Mononuclear cell (primary cell): Measurements from ENCODE around the gene NOCT. TPM values are rescaled to one million over a fixed set of nuclear protein-coding genes. Genes with fewer than 3 reads are reported as not detected.
"Not testable (repeated sequence)": the region's sequence is repeated elsewhere in the genome, so short reads cannot be mapped to it uniquely, and the experiment has no call there.

ENCODE experiments used
- H3K27me3 ChIP-seq: 2 replicates; pipeline ENCODE4 v1.6.0; 2011; ENCODE audit warnings: low read length, control low read depth; ENCODE audit not compliant: insufficient read depth
- H3K4me1 ChIP-seq: 2 replicates; pipeline ENCODE4 v1.5.1; 2011; ENCODE audit warnings: mild to moderate bottlenecking, low read length, control low read depth; ENCODE audit not compliant: insufficient read depth
- H3K4me3 ChIP-seq: 2 replicates; pipeline ENCODE4 v1.5.1; 2011; ENCODE audit warnings: mild to moderate bottlenecking, low read length, moderate library complexity
- H3K9me3 ChIP-seq: 2 replicates; pipeline ENCODE4 v1.5.1; 2011; ENCODE audit warnings: low read depth, mild to moderate bottlenecking, control low read depth, low read length
- total RNA-seq: library from RNA; depleted of rRNA; stranded (reverse); fragments of >200 nt; gene quantifications from one replicate; pipeline ENCODE4 v1.2.3, GENCODE V29; 2012

The NOCT gene
- total RNA-seq, 1 donor: 69.6 TPM

GRCh38 chr4:139054791-139055505, 39.4 kb downstream of the NOCT start:
- Histone ChIP-seq H3K27me3 (no peaks in the 10 kb centered on the region), H3K4me3 (no peak overlapping the region), H3K9me3 (no peaks in the 10 kb centered on the region), H3K4me1 (no peaks in the 10 kb centered on the region)

GRCh38 chr4:139059026-139059425, 43.4 kb downstream of the NOCT start:
- H3K27me3 ChIP-seq, H3K4me1 ChIP-seq, H3K4me3 ChIP-seq, H3K9me3 ChIP-seq: not testable (repeated sequence)

GRCh38 chr4:139060591-139060990, 45.0 kb downstream of the NOCT start:
- Histone ChIP-seq H3K9me3 (no peaks in the 10 kb centered on the region), H3K27me3 (no peaks in the 10 kb centered on the region), H3K4me3 (no peak overlapping the region), H3K4me1 (no peaks in the 10 kb centered on the region)

GRCh38 chr4:139076016-139076744, 60.6 kb downstream of the NOCT start:
- no peaks in the 10 kb centered on the region for H3K27me3 ChIP-seq

GRCh38 chr4:139077567-139078355, 62.2 kb downstream of the NOCT start:
- Histone ChIP-seq H3K27me3 (no peaks in the 10 kb centered on the region), H3K4me3 (no peak overlapping the region), H3K9me3 (no peaks in the 10 kb centered on the region), H3K4me1 (peaks cover 35% of the 10 kb centered on the region)

More at GRCh38 chr4:139076016-139076744, 60.6 kb downstream of the NOCT start:
- Histone ChIP-seq H3K4me3 (no peak overlapping the region), H3K9me3 (no peaks in the 10 kb centered on the region), H3K4me1 (peaks cover 22% of the 10 kb centered on the region)

- Histone ChIP-seq H3K4me1 (peaks cover 35% of the 10 kb centered on the region), H3K4me3 (no peak overlapping the region), H3K9me3 (no peaks in the 10 kb centered on the region), H3K27me3 (no peaks in the 10 kb centered on the region)
Observed at GRCh38 chr4:139078926-139079325, 63.3 kb downstream of the NOCT start.

- peaks cover 27% of the 10 kb centered on the region for H3K4me1 ChIP-seq
- H3K27me3 ChIP-seq: no peaks in the 10 kb centered on the region
Observed at GRCh38 chr4:139082750-139083606, 67.4 kb downstream of the NOCT start.

GRCh38 chr4:139083607-139083955, 68.0 kb downstream of the NOCT start:
- H3K4me3 ChIP-seq: peak overlapping the region; percentile 92
- no peaks in the 10 kb centered on the region for H3K9me3 ChIP-seq
- H3K4me1 ChIP-seq: peaks cover 27% of the 10 kb centered on the region
- no peaks in the 10 kb centered on the region for H3K27me3 ChIP-seq

More at GRCh38 chr4:139082750-139083606, 67.4 kb downstream of the NOCT start:
- no peaks in the 10 kb centered on the region for H3K9me3 ChIP-seq
- H3K4me3 ChIP-seq: peak overlapping the region; percentile 92

- Histone ChIP-seq H3K4me3 (peak overlapping the region; percentile 92), H3K9me3 (no peaks in the 10 kb centered on the region), H3K4me1 (peaks cover 23% of the 10 kb centered on the region), H3K27me3 (no peaks in the 10 kb centered on the region)
Observed at GRCh38 chr4:139083956-139084803, 68.6 kb downstream of the NOCT start.

- no peaks in the 10 kb centered on the region for H3K27me3 ChIP-seq
- H3K4me3 ChIP-seq: peak overlapping the region; percentile 92
- H3K4me1 ChIP-seq: peaks cover 18% of the 10 kb centered on the region
- H3K9me3 ChIP-seq: no peaks in the 10 kb centered on the region
Observed at GRCh38 chr4:139084804-139085093, 69.2 kb downstream of the NOCT start.

GRCh38 chr4:139085141-139085540, 69.6 kb downstream of the NOCT start:
- Histone ChIP-seq H3K4me3 (no peak overlapping the region), H3K4me1 (peaks cover 18% of the 10 kb centered on the region), H3K9me3 (no peaks in the 10 kb centered on the region), H3K27me3 (no peaks in the 10 kb centered on the region)

GRCh38 chr4:139092271-139092670, 76.7 kb downstream of the NOCT start:
- Histone ChIP-seq H3K9me3 (no peaks in the 10 kb centered on the region), H3K4me1 (no peaks in the 10 kb centered on the region), H3K4me3 (no peak overlapping the region), H3K27me3 (no peaks in the 10 kb centered on the region)
